Measurements from ENCODE around the gene NTRK2.

- TF ChIP-seq CTCF (IDR thresholded peaks at IDR 0.05) (no peak), POLR2A (IDR thresholded peaks at IDR 0.05) (no peak)
Measured at GRCh38 chr9:84744195-84744594, 74.7 kb downstream of the NTRK2 start.

All from vagina (tissue), 2 donors.